T-helper 2 cell treated with Interferon-gamma antibody and Interleukin-4, amounts not matched to agents 100 ng/mL and 5 ng/mL, for 36 hours (primary cell): ENCODE results near the gene PLCB1. TPM values are rescaled to one million over a fixed set of nuclear protein-coding genes. Genes with fewer than 3 reads are reported as not detected.

Source experiments
- intact Hi-C: fragments of 100-400 bp; cut with micrococcal nuclease; formaldehyde crosslinking; loops from one replicate; pipeline ENCODE4 v1.15.1; 2023
- total RNA-seq: library from RNA; stranded (reverse); gene quantifications from 2 replicates; pipeline ENCODE4 v1.2.3, GENCODE V29; 2022

PLCB1 gene
- total RNA-seq, 1 donor from 2014 or later = 0.75 TPM

GRCh38 chr20:8394308-8394945 lies 262.4 kb downstream of the PLCB1 start:
- intact Hi-C loops = loop anchor here (10.0 kb wide), 1 partner anchor 330 kb away; no protein-coding TSS in a partner anchor

GRCh38 chr20:8395956-8396355 lies 263.9 kb downstream of the PLCB1 start:
- intact Hi-C loops = loop anchor here (10.0 kb wide), 1 partner anchor 329 kb away; no protein-coding TSS in a partner anchor

GRCh38 chr20:8398263-8399051 lies 266.4 kb downstream of the PLCB1 start:
- intact Hi-C loops = loop anchor here (10.0 kb wide), 1 partner anchor 326 kb away; no protein-coding TSS in a partner anchor

GRCh38 chr20:8399947-8400346 lies 267.9 kb downstream of the PLCB1 start:
- intact Hi-C loops = loop anchor here (10.0 kb wide), 1 partner anchor 325 kb away; no protein-coding TSS in a partner anchor

- intact Hi-C loops = no loop called here
These were observed 268.4 kb downstream of the PLCB1 start for GRCh38 chr20:8400486-8400885.

GRCh38 chr20:8401556-8401955 lies 269.5 kb downstream of the PLCB1 start:
- intact Hi-C loops = no loop called here

GRCh38 chr20:8402798-8403197 lies 270.7 kb downstream of the PLCB1 start:
- intact Hi-C loops = no loop called here

- intact Hi-C loops = no loop called here
These were observed 273.0 kb downstream of the PLCB1 start for GRCh38 chr20:8404912-8405635.

- intact Hi-C loops = no loop called here
These were observed 274.3 kb downstream of the PLCB1 start for GRCh38 chr20:8406391-8406790.

GRCh38 chr20:8408587-8409307 lies 276.7 kb downstream of the PLCB1 start:
- intact Hi-C loops = no loop called here

GRCh38 chr20:8413691-8414090 lies 281.6 kb downstream of the PLCB1 start:
- intact Hi-C loops = no loop called here

- intact Hi-C loops = no loop called here
These were observed 282.7 kb downstream of the PLCB1 start for GRCh38 chr20:8414586-8415274.

GRCh38 chr20:8421981-8422380 lies 289.9 kb downstream of the PLCB1 start:
- intact Hi-C loops = no loop called here

GRCh38 chr20:8423482-8423881 lies 291.4 kb downstream of the PLCB1 start:
- intact Hi-C loops = no loop called here

- intact Hi-C loops = no loop called here
These were observed 291.9 kb downstream of the PLCB1 start for GRCh38 chr20:8424010-8424409.

- intact Hi-C loops = no loop called here
These were observed 292.9 kb downstream of the PLCB1 start for GRCh38 chr20:8425016-8425415.

- intact Hi-C loops = no loop called here
These were observed 293.7 kb downstream of the PLCB1 start for GRCh38 chr20:8425802-8426201.

GRCh38 chr20:8427419-8428040 lies 295.5 kb downstream of the PLCB1 start:
- intact Hi-C loops = no loop called here

- intact Hi-C loops = no loop called here
These were observed 296.9 kb downstream of the PLCB1 start for GRCh38 chr20:8428988-8429387.
